Tibial artery (tissue), 4 donors: ENCODE results near the gene PAMR1.
A peak's percentile ranks its signal among the peaks of the same experiment; 100 is the strongest.

Experiments
- DNase-seq, 2 donors: peaks; one replicate each; pipeline ENCODE4 v3.0.0-alpha.2; 2019
- H3K27ac ChIP-seq, 2 donors: fragments of 200-600 bp; sonication (generic) in 1 of 2; 1 replicate in 1 of 2; 2 replicates in 1 of 2; pipeline ENCODE4 v1.5.1; 2018 to 2019; ENCODE audit warnings: mild to moderate bottlenecking in 1 of 2
- H3K27me3 ChIP-seq, 2 donors: fragments of 200-600 bp; sonication (generic) in 1 of 2; one replicate each; pipeline versions ENCODE4 v1.5.1 to v1.6.0; 2016 to 2019
- H3K36me3 ChIP-seq, 3 donors: fragments of 200-600 bp; sonication (generic) in 2 of 3; one replicate each; pipeline ENCODE4 v1.5.1; 2016 to 2019; ENCODE audit warnings: mild to moderate bottlenecking in 2 of 3
- H3K4me1 ChIP-seq, 4 donors: fragments of 200-600 bp; sonication (generic) in 2 of 4; 1 replicate in 3 of 4; 2 replicates in 1 of 4; pipeline ENCODE4 v1.5.1; 2016 to 2019
- H3K4me3 ChIP-seq, 2 donors: fragments of 200-600 bp; sonication (generic) in 1 of 2; 1 replicate in 1 of 2; 2 replicates in 1 of 2; pipeline ENCODE4 v1.5.1; 2018 to 2019; ENCODE audit warnings: mild to moderate bottlenecking in 2 of 2
- H3K9me3 ChIP-seq, 3 donors: fragments of 200-600 bp; sonication (generic) in 1 of 3; one replicate each; pipeline ENCODE4 v1.5.1; 2016 to 2019
- intact Hi-C: fragments of 100-400 bp; cut with DNase I; formaldehyde crosslinking; loops from one replicate; pipeline ENCODE4 v1.15.0; 2023; ENCODE audit warnings: low total_unique reads
- TF ChIP-seq, protein P1 (sequence below), 2 experiments: fragments of 200-600 bp in 1 of 2; fragments of 450-650 bp in 1 of 2; IDR thresholded peaks; one replicate each; pipeline ENCODE4 v1.5.1; 2017 to 2019; ENCODE audit warnings: antibody characterized with exemption in 2 of 2, mild to moderate bottlenecking in 1 of 2, moderate library complexity in 1 of 2

Gene PAMR1

DNA sequence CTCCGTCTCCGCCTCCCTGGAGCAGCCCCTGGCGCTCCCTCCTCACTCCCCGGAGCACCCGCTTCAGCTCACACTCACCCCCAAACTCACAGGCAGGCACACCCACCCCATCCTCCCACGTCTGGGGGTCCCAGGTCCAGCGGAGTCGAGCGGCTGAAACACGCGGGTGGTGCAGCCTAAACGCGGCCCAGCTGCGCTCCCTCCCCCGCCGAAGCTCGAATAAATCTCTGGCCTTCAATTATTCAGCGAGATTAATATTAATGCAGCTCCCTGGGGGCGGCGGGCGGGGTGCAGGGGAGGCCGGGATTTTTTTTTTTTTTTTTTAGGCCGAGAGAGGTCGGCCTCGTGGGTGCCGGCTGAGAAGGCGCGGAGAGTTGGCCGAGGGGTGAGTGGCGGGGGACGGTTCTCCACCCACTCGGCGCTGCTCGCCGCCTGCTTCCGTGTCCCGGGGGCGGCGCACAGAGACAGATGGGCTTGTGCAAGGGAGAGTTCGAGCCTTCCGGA, 105.5 kb downstream of the PAMR1 start:
- no peak for DNase-seq
- H3K36me3 ChIP-seq: no peaks in the 10 kb centered on the region
- peak overlapping the region; percentile 41 to 57 for H3K4me3 ChIP-seq
- no peaks in the 10 kb centered on the region for H3K9me3 ChIP-seq
- H3K27ac ChIP-seq: no peak overlapping the region
- intact Hi-C loops: no loop called here
- H3K27me3 ChIP-seq: peaks cover 0 to 65% of the 10 kb centered on the region in 2 donors
- H3K4me1 ChIP-seq: peaks cover 0 to 28% (median 22%) of the 10 kb centered on the region in 4 donors
- TF ChIP-seq, protein P1, sequence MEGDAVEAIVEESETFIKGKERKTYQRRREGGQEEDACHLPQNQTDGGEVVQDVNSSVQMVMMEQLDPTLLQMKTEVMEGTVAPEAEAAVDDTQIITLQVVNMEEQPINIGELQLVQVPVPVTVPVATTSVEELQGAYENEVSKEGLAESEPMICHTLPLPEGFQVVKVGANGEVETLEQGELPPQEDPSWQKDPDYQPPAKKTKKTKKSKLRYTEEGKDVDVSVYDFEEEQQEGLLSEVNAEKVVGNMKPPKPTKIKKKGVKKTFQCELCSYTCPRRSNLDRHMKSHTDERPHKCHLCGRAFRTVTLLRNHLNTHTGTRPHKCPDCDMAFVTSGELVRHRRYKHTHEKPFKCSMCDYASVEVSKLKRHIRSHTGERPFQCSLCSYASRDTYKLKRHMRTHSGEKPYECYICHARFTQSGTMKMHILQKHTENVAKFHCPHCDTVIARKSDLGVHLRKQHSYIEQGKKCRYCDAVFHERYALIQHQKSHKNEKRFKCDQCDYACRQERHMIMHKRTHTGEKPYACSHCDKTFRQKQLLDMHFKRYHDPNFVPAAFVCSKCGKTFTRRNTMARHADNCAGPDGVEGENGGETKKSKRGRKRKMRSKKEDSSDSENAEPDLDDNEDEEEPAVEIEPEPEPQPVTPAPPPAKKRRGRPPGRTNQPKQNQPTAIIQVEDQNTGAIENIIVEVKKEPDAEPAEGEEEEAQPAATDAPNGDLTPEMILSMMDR (IDR thresholded peaks at IDR 0.05): no peak

DNA sequence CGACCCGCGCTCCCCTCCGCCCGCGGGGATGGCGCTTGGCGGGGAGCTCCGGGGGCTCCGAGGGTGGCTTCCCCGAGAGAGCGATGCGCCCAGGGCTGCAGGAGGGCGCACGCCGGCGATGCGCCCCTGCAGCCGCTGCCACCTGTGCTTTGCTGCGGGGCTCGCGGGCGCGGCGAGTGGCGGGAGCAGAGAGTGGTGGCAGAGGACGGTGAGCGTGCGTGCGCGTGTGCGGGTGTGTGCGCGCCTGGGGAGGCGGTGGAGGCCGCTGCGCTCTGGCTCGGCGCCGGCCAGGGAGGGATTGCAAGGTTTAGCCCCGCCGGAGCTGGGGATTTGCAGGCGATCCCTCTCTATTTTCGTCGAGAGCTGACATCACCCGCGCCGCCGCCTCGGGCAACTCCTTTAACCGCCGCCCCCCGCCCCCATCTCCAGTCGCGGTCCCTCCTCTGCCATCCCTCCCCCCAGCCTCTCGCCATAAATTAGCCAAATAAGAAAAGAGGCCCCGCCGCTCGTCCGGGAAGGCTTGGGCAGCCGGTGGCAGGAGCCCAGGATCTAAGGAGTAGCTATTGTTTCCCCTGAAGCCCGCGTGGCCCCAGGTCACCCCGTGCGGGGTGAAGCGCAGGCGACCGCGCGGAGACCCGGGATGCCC, 106.1 kb downstream of the PAMR1 start, which contains the start of gene SLC1A2:
Gene SLC1A2, minus strand, starts transcription at position 375 of the 646 bp plus-strand sequence. CDS start 592 bp downstream, outside the sequence.
- intact Hi-C loops: no loop called here
- DNase-seq: no peak
- H3K27me3 ChIP-seq: peaks cover 0 to 65% of the 10 kb centered on the region in 2 donors

DNA sequence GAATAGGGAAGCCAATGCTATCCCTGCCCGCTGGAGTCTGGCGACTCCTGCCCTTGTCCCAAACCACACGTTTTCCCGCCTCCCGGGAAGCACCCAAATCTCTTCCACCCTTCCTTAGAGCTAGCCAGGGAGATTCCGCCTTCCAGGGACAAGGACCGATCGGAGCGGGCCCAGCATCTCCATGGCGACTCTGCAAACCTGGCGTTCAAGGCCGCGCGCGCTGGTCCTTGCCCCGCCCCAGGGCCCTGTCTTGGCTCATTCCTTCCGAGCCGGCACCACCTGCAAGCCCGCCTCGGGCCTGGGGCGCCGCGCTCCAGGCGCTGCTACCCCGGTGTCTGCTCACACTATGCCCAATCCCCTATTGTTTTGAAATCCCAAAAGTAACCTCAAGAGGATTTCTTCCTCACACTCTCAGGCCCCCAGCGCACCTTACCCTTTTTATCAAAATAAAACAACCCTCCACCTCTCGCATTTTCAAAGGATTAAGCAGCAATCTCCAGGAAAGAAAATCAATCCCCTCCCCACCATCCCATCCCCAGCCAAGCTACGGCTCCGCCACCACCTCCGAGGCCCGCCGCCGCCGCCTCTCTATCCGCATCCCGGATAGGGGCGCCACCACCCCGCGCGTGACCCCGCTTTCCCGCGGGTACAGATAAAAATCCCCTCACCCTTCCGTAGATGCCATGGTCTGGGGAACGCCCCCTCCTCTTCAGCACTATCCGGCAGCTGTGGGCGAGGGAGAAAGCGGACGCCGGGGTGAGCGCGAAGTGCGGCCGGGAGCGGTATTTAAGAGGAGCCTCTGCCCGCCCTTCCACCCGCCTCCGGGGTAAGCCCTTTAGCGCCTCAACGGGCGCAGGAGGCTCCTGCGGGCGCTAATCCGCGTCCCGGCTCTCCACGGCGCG, 106.9 kb downstream of the PAMR1 start:
- Histone ChIP-seq H3K4me3 (peak overlapping the region; percentile 41 to 57), H3K27ac (no peak overlapping the region), H3K4me1 (peaks cover 0 to 27% (median 22%) of the 10 kb centered on the region in 4 donors), H3K27me3 (peaks cover 0 to 63% of the 10 kb centered on the region in 2 donors), H3K36me3 (no peaks in the 10 kb centered on the region), H3K9me3 (no peaks in the 10 kb centered on the region)
- TF ChIP-seq, protein P1 (IDR thresholded peaks at IDR 0.05): no peak
- no peak for DNase-seq
- intact Hi-C loops: no loop called here

More for the DNA sequence above, 106.1 kb downstream of the PAMR1 start, which contains the start of gene SLC1A2:
- peaks cover 0 to 27% (median 22%) of the 10 kb centered on the region in 4 donors for H3K4me1 ChIP-seq
- TF ChIP-seq, protein P1 (IDR thresholded peaks at IDR 0.05): no peak
- no peak within 1 kb of the TSS for H3K27ac ChIP-seq
- no peaks in the 10 kb centered on the region for H3K9me3 ChIP-seq
- peak within 1 kb of the TSS; percentile 41 to 57 for H3K4me3 ChIP-seq
- no peaks in the 10 kb centered on the region for H3K36me3 ChIP-seq

DNA sequence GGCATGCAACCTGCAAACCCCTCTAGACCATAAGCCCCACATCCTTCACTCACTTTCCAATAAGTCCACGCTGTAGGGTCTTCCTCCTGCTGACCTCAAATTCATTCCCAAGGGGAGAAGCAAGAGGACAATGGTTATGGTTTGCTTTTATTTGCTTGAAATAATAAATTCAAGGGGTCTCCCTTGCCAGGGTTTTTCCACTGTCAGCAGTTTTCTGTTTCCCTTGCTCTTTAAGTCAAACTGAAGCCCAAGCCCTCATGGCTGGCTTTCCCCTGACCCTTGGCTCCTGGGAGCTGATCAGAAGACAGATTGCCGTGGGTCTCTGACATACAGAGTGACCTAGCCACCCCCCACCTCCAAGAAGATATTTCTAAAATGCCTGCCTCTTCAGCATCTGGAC, 109.9 kb downstream of the PAMR1 start:
- intact Hi-C loops: no loop called here
- Histone ChIP-seq H3K4me3 (no peak overlapping the region), H3K4me1 (peaks cover 0 to 25% (median 22%) of the 10 kb centered on the region in 4 donors), H3K27me3 (peaks cover 0 to 56% of the 10 kb centered on the region in 2 donors), H3K9me3 (no peaks in the 10 kb centered on the region), H3K36me3 (no peaks in the 10 kb centered on the region), H3K27ac (no peak overlapping the region)
- TF ChIP-seq, protein P1 (IDR thresholded peaks at IDR 0.05): no peak
- DNase-seq: no peak

DNA sequence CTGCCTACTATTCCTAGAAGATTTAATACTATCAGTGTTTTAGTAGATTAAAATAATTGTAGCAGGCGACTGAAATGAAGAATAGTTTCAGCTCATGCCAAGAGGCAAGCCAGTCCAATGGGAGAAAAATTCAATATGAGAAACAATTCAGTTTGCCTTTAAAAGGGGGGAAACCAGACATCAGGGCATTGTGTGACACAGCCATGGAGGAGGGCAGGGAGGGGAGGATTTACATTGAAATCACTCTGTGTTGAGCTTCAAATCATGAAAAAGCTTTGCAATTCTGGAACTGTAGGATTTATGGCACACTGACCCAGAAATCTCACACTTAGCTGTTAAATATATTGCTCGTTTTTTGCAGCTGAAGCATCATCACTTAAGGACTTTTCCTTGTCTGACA, 110.6 kb downstream of the PAMR1 start:
- Histone ChIP-seq H3K9me3 (no peaks in the 10 kb centered on the region), H3K27me3 (peaks cover 0 to 51% of the 10 kb centered on the region in 2 donors), H3K36me3 (no peaks in the 10 kb centered on the region), H3K4me1 (peaks cover 0 to 18% (median 15%) of the 10 kb centered on the region in 4 donors), H3K27ac (no peak overlapping the region), H3K4me3 (no peak overlapping the region)
- TF ChIP-seq, protein P1 (IDR thresholded peaks at IDR 0.05): no peak
- intact Hi-C loops: no loop called here
- DNase-seq: no peak
